OCI-LY7 (cell line): ENCODE measurements around the gene VIP.

Source experiments
- EZH2phosphoT487 ChIP-seq: fragments of 200-600 bp; sonication (generic); IDR thresholded peaks from 2 replicates; pipeline ENCODE4 v1.6.1; 2018; ENCODE audit warnings: low read depth, borderline replicate concordance, mild to moderate bottlenecking, mixed run types, antibody characterized with exemption, low read length, moderate library complexity, mixed read lengths
- TF ChIP-seq, protein P1 (sequence below): fragments of 200-600 bp; sonication (generic); conservative IDR thresholded peaks from 2 replicates; pipeline ENCODE4 v1.5.1; 2014; ENCODE audit warnings: mild to moderate bottlenecking, antibody characterized with exemption, low read length, moderate library complexity, mixed read lengths

DNA sequence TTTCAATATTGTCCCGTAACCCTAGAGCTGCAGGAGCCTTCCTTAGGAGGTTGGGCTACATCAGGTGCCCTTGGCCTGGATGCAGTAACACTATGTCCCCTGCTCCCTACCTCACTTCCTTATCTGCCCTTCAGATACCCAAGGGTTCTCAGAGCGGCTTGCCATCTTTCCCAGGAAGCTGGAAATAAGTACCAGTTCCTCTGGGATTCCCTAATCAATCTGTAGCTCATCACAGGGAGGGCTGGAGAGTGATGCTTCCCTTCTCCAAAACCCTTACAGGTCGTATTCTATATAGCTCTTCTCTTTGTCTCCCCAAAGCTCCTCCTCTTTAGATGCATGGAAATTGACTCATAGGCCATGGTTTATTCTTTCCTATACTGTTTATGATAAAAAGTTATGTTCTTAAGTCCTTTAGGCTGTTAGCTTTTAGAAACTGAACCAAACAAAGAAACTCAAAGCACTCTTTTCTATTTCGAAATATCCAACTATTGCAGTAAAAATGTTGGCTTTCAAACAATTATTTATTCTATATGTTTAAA lies 48.7 kb upstream of the VIP start:
- TF ChIP-seq, protein P1, sequence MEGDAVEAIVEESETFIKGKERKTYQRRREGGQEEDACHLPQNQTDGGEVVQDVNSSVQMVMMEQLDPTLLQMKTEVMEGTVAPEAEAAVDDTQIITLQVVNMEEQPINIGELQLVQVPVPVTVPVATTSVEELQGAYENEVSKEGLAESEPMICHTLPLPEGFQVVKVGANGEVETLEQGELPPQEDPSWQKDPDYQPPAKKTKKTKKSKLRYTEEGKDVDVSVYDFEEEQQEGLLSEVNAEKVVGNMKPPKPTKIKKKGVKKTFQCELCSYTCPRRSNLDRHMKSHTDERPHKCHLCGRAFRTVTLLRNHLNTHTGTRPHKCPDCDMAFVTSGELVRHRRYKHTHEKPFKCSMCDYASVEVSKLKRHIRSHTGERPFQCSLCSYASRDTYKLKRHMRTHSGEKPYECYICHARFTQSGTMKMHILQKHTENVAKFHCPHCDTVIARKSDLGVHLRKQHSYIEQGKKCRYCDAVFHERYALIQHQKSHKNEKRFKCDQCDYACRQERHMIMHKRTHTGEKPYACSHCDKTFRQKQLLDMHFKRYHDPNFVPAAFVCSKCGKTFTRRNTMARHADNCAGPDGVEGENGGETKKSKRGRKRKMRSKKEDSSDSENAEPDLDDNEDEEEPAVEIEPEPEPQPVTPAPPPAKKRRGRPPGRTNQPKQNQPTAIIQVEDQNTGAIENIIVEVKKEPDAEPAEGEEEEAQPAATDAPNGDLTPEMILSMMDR, result no peak
- TF ChIP-seq EZH2phosphoT487, result no peak
